Embryonic facial prominence (tissue), 1 donor: Measurements from ENCODE around the gene BEST1.

Experiments used
- DNase-seq: peaks from one replicate; pipeline ENCODE4 v3.0.0-alpha.2; 2016; ENCODE audit errors: extremely low spot score

BEST1 gene

DNA sequence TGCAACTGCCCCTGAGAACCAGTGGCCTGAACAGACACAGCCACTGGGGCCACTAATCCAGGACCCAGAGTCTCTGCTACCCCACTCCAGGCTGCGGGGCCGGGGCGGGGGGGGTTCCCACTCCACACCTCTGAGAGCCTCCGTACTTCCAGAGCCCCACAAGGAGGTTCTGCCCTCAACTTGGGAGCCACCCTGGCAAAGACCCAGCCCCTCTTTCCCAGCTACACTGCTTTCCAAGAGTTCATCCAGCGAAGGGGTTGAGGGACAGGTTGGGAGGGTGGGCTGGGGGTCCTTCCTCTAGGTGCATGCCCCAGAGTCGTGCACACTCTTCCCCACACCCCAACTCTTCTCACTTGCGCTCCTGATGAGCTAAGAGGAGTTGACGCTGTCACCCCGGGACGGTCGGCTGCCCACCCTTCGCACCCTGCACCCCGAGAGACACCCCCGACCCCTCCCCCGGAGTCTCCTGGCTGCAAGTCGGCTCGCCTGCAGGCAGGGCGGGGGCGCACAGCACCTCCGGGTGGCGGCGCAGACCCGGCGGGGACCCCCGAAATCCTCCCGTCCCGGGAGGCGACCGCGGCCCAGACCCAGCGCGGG is 33.3 kb upstream of the BEST1 start:
- no peak for DNase-seq

DNA sequence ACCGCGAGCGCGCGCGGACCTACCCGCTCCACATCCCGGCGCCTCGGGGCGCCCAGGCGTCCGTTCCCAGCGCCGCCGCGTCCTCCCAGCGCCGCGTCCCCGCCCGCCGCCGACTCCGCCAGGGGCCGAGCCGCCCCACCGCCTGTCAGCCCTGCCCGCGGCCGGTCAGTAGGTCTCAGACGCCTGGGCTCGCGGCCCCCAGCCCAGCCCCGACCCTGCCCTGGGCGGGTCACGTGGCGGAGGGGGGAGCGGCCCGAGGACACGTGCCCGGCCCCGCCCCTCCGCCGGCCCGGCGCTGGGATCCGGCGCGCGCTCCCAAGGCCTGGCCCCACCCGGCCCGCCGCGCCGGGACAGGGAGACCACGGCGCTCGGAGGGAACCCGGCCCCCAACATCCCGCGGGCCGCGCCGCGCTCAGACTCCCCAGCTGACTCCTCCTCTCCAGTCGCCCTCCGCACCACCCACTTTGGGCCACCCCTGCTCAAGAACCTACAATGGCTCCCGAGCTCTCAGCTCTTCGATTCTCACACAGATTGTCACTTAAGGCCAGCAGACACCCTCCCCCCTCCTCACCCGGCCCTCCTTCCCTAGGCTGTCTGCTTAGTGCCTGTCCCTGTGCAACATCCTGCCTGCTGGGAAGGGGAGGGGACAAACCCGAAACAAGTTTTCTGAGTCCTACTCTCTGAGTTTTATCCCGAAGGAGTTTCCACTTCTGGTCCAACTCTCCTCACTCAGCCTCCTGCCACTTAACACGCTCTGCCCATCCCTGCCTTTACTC is 32.6 kb upstream of the BEST1 start, which contains the start of gene RAB3IL1:
RAB3IL1 (minus strand) TSS at position 233 of the 776 bp plus-strand sequence; CDS start at position 34, 199 bp downstream.
- DNase-seq: no peak

DNA sequence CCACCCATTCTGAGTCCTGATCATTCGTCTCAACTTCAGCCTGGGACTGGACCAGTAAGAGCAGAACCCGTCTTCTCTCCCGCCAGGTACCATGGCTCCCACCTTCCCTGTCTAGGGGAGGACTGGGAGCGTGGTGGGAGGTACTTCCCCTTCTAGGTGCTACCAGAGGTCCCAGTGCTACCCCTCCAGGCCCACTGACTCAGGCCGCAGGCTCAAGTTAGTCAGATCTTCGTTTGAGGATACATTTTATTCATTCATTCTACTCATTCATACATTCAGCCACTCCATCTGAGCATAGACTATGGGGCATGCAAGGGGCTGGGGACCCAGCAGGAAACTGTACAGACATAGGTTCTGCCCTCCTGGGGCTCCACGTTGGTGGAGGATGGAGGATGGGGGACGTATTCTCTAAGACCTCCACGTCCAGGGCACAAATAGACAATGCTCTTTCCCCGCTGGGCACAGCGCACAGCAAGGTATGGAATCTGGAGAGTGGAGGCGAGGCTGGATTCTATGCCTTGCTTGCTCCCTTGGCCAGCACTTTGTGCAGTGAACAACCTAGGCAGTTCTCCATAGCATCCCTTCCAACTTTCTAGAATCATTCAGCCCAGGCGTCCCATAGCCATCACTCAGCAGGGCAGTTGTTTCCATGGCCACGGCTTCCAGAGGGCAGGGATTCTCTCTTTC is 31.8 kb upstream of the BEST1 start:
- DNase-seq: no peak

GRCh38 chr11:61918938-61919704 is 31.0 kb upstream of the BEST1 start:
- DNase-seq: no peak

DNA sequence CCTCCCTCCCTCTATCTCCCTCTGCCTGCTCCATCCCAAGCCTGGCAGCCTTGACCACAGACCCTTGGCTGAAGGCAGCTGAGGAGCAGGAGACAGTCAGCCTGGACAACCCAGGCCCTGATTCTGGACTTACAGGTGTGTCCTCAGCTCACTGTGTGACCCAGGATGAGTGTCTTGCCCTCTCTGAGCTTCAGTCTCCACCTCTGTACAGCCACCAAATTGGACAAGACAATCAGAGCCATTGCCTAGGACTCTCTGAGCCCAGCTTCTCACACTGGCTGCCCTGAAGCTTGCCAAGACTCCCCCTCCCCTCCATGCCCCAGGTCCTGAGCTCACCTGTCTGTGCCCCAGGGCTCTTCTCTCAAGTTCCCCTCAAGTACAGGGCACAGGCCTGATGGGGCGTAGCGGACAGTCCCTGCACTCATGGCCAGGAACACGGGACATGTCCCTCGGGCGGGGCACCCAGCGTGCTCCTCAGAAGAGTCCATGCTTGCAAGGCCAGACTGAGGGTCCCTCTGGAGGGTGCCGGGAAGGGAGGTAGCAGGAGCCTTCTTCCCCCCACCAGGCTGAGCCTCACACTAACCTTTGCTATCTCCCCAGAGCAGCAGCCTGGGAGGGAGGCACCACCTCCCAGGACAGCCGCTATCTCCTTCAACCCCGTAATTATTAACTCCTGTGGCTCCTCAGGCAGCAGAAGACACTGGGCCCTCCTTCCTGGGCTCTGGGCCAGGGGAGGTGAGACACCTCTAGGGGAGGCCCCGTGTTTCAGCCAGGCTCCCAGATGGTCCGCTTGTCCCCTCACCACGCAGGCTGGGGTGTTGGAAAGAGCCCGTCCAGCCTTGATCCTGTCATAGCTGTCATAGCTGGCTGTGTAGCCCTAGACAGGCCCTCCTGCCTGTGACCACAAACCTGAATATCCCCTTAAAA is 30.2 kb upstream of the BEST1 start:
- DNase-seq: no peak

- no peak for DNase-seq
Measured at GRCh38 chr11:61921446-61921845, 28.7 kb upstream of the BEST1 start.

DNA sequence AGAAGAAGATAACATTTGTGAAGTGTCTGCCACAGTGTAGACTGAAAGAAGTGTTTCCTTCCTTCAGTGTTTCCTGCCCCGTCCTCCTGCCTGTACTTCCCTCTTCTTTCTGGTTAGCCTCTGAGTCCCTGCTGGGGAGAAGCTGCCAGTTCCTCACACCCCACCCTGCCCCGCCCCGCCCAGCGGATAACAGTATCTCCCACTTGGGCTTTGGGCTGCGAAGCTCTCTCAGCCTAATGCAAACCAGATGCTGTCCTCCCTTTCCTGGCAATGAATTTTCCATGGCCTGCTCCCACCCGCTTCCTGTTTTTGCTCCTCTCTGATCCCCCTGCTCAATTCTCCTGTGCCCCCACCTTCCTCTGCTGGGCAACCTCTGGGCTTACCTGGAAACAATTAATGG is 27.6 kb upstream of the BEST1 start:
- peak; percentile 88 for DNase-seq

- peak; percentile 38 for DNase-seq
Measured at GRCh38 chr11:61923166-61924063, 26.7 kb upstream of the BEST1 start.

GRCh38 chr11:61924064-61924455 is 26.1 kb upstream of the BEST1 start:
- no peak for DNase-seq

GRCh38 chr11:61925736-61926135 is 24.4 kb upstream of the BEST1 start:
- DNase-seq: no peak

GRCh38 chr11:61926235-61926634 is 23.9 kb upstream of the BEST1 start:
- no peak for DNase-seq

DNA sequence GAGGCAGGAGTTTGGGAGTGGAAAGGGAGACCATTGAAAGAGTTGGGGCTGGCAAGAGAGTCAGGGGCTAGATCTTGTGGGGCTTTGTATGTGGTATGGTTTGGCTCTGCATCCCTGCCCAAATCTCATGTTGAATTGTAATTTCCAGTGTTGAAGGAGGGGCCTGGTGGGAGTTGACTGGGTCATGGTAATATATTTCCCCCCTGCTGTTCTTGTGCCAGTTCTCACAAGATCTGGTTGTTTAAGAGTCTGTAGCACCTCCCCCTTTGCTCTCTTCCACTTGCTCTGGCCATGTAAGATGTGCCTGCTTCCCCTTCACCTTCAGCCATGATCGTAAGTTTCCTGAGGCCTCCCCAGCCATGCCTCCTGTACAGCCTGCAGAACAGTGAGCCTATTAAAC is 22.6 kb upstream of the BEST1 start:
- no peak for DNase-seq

DNA sequence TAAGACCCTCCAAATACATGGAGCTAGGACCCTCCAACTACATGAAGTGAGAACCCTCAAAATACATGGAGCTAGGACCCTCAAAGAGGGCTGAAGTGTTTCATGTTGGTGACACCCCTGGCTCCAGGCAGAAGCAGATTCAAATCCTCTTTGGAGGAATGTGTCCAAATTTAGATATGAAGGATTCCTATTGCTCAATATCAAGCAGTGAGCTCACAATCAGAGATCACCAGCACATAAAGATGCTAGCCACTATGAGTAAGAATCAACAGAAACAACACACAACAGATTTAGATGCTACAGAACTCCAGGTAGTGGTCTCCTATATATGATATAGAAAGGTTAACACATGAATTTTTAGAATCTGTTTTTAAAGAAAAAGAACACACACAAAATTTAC is 21.5 kb upstream of the BEST1 start:
- DNase-seq: no peak

- DNase-seq: no peak
Measured at GRCh38 chr11:61930933-61931332, 19.2 kb upstream of the BEST1 start.

- DNase-seq: no peak
Measured at GRCh38 chr11:61935861-61936260, 14.3 kb upstream of the BEST1 start.

DNA sequence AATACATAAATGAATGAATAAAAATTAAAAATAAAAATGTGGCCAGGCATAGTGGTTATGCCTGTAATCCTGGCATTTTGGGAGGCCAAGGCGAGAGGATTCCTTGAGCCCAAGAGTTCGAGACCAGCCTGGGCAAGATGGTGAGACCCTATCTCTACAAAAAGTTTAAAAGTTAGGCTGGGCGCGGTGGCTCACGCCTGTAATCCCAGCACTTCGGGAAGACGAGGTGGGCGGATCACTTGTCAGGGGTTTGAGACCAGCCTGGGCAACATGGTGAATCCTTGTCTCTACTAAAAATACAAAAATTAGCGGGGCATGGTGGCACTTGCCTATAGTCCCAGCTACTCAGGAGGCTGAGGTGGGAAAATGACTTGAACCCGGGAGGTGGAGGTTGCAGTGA is 9.7 kb upstream of the BEST1 start:
- DNase-seq: no peak

GRCh38 chr11:61945191-61945590 is 5.0 kb upstream of the BEST1 start:
- DNase-seq: no peak

DNA sequence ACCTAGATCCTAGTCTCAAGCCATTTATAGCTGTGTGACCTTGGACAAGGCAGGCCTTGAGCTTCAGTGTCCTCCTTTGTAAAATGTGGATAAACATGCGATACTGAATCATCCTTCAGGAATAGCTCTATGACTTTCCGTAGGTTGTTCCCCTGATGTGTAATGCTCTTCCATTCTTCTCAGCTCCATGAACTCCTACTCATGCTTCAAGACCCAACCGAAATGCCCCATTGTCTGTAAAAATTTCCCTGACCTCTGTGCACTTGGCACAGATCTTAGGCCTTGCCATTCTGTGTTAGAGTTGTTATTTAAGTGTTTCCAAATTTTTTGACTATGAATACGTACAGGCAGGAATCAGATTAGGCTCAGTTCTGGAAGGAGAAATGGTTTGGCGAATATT is 3.3 kb upstream of the BEST1 start:
- no peak for DNase-seq

DNA sequence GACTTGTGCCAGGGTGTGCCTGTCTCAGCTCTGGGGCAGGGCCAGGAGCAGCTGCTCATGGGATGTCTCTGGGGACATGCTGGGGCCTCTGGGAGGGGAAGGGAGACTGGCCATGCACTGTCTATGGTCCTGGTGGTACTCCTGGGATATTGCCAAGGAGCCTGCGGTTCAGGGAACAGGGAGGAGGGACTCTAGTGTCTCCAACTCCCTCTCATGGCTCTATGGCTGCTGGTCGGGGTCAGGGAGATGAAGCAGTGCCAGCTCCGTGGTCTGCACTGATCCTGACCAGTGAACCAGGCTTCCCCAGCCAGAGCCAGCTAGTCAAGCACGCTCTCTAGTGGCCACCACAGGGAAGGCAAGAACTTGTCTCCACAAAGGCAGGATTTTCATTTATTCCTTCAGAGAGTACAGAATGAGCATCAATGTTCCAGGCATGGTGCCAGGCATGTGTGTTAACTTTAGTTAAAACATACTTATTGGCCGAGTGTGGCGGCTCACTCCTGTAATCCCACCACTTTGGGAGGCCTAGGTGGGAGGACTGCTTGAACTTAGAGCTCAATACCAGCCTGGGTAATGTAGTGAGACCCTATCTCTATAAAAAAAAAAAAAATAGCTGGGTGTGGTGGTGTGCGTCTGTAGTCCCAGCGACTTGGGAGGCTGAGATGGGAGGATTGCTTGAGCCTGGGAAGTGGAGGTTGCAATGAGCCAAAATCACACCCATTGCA is 2.5 kb upstream of the BEST1 start:
- DNase-seq: peak; percentile 75
